Glomerular endothelial cell (primary cell): ENCODE results near the gene KLHL41. TPM values are rescaled to one million over a fixed set of nuclear protein-coding genes. Genes with fewer than 3 reads are reported as not detected.

Source experiments
- DNase-seq: peaks from one replicate; pipeline ENCODE4 v3.0.0-alpha.2; 2011; ENCODE audit warnings: low read depth, low spot score; ENCODE audit errors: extremely low read depth
- total RNA-seq: library from RNA; depleted of rRNA; stranded (reverse); fragments of >200 nt; gene quantifications from 2 replicates; pipeline ENCODE4 v1.2.3, GENCODE V29; 2015

KLHL41 gene
- 0.18 and 0.87 TPM in 2 replicates for total RNA-seq

GRCh38 chr2:169509298-169509885, at the start of gene KLHL41:
Gene KLHL41, plus strand, starts transcription at chr2:169509702. Its CDS starts 77 bp downstream, at chr2:169509779.
- no peak for DNase-seq

- DNase-seq = no peak
Observed at GRCh38 chr2:169461143-169461542, 48.4 kb upstream of the KLHL41 start.

GRCh38 chr2:169462896-169463695, 46.4 kb upstream of the KLHL41 start:
- no peak for DNase-seq

- DNase-seq = no peak
Observed at GRCh38 chr2:169464466-169464865, 45.0 kb upstream of the KLHL41 start.

GRCh38 chr2:169464882-169465281, 44.6 kb upstream of the KLHL41 start:
- DNase-seq = no peak

- no peak for DNase-seq
Observed at GRCh38 chr2:169468841-169469240, 40.7 kb upstream of the KLHL41 start.

- DNase-seq = no peak
Observed at GRCh38 chr2:169469952-169470572, 39.4 kb upstream of the KLHL41 start.

- DNase-seq = no peak
Observed at GRCh38 chr2:169472249-169472648, 37.3 kb upstream of the KLHL41 start.

- DNase-seq = no peak
Observed at GRCh38 chr2:169476459-169476858, 33.0 kb upstream of the KLHL41 start.

GRCh38 chr2:169478339-169478738, 31.2 kb upstream of the KLHL41 start:
- DNase-seq = peak; percentile 48

- no peak for DNase-seq
Observed at GRCh38 chr2:169478745-169479256, 30.7 kb upstream of the KLHL41 start.

GRCh38 chr2:169479257-169480078, 30.0 kb upstream of the KLHL41 start, which contains the start of gene BBS5:
Gene BBS5, plus strand, starts transcription at chr2:169479494. Its CDS starts 60 bp downstream, at chr2:169479554.
- DNase-seq = peak; percentile 22

- DNase-seq = no peak
Observed at GRCh38 chr2:169480079-169480465, 29.4 kb upstream of the KLHL41 start.

GRCh38 chr2:169485650-169486138, 23.8 kb upstream of the KLHL41 start:
- no peak for DNase-seq

- DNase-seq = no peak
Observed at GRCh38 chr2:169486487-169486886, 23.0 kb upstream of the KLHL41 start.

- no peak for DNase-seq
Observed at GRCh38 chr2:169490834-169491233, 18.7 kb upstream of the KLHL41 start.

GRCh38 chr2:169491378-169491777, 18.1 kb upstream of the KLHL41 start:
- no peak for DNase-seq

- no peak for DNase-seq
Observed at GRCh38 chr2:169493360-169493759, 16.1 kb upstream of the KLHL41 start.

- DNase-seq = no peak
Observed at GRCh38 chr2:169495310-169495928, 14.1 kb upstream of the KLHL41 start.

GRCh38 chr2:169504651-169505050, 4.9 kb upstream of the KLHL41 start:
- no peak for DNase-seq
